Measurements from ENCODE around the gene SAA2. TPM values are rescaled to one million over a fixed set of nuclear protein-coding genes. Genes with fewer than 3 reads are reported as not detected.

Gene SAA2
- not detected in 2 replicates for total RNA-seq

DNA sequence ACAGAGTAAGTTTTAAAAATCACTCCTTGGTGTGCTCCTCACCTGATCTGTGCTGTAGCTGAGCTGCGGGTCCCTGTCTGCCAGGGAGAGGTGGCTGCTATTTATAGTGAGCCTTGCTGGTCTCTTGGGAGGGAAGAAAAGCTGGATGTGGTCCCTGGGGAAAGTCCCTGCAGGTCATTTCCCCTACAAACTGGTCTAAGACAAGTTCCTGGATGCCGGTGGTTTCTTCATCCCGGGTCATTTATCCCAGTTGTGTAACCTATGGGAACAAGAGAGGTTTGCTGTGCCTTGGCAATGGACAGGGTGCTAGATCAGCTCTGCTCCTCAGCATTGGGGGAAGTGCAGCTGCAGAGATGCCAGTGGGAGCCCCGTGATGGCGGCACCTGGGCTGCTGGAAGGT is at the start of gene SAA2:
Gene SAA2 (minus strand): TSS at position 108 of the 400 bp plus-strand sequence. CDS start 657 bp downstream, outside the sequence.

GRCh38 chr11:18265949-18266348 is 17.5 kb upstream of the SAA2 start, which contains the start of gene SAA1:
Gene SAA1, plus strand, starts transcription at chr11:18266264. Its CDS starts 624 bp downstream, at chr11:18266888.

DNA sequence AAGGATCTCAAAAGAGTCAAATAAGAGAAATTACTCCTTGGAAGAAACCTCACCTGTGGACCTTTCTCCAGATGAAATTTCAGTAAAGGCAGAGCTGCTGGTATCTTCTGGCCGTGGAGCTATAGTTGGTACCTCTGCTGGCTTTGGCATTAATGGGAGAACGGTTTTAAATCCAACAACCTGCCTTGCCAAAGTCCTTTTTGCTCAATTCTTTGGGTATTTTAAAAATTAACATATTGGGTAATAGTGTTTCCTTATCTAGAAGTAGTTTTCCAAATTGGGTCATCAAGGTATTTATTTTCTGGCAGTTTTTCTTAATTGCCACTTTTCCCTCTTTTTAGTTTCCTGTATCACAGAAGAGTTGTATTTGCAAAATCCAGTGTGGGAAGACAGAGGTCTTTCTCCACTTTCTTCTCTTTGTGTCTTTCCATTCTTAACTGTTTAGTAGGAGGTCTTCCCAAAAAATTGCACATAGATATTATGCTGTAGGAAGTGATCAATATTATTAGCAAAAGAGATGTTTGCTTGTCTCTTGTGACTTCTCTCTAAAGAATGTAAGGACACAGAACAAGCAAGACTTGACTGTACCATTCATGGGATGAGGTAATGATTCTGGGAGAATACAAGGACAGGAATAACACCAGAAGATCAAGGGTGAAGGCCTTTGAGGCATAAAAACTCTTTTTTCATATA is 11.7 kb downstream of the SAA2 start, which contains the start of gene SAA4:
Gene SAA4 (minus strand): TSS at position 139 of the 693 bp plus-strand sequence. CDS start 876 bp downstream, outside the sequence.

Small RNAs within 50 kb of the gene (small RNA-seq; reads per million reads assigned to genes)
- gene RNA5SP333 (not detected), gene RNA5SP334 (not detected)

Other genes with a start within 250 kb of the SAA2 start
- gene SERGEF, start 235.6 kb downstream of the SAA2 start, total RNA-seq = 22.7 and 27.3 TPM in 2 replicates
- under 0.01 TPM in 2 replicates for gene TPH1, start 202.4 kb downstream of the SAA2 start, total RNA-seq
- 8.0 and 8.9 TPM in 2 replicates for gene SAAL1, start 142.6 kb downstream of the SAA2 start, total RNA-seq
- not detected in 2 replicates for gene MRGPRX3, start 116.1 kb downstream of the SAA2 start, total RNA-seq
- gene MRGPRX4, start 75.8 kb downstream of the SAA2 start, total RNA-seq = not detected in 2 replicates
- gene SAA4, start 11.9 kb downstream of the SAA2 start, total RNA-seq = not detected in 2 replicates
- not detected in 2 replicates for gene SAA1, start 17.6 kb upstream of the SAA2 start, total RNA-seq
- gene HPS5, start 73.5 kb upstream of the SAA2 start, total RNA-seq = 42.3 and 49.2 TPM in 2 replicates
- gene GTF2H1, start 73.9 kb upstream of the SAA2 start, total RNA-seq = 109 and 116 TPM in 2 replicates
- 1,015 and 1,209 TPM in 2 replicates for gene LDHA, start 145.9 kb upstream of the SAA2 start, total RNA-seq
- 0.16 TPM in 1 of 2 replicates, not detected in the other for gene LDHC, start 163.7 kb upstream of the SAA2 start, total RNA-seq
- not detected in 2 replicates for gene LDHAL6A, start 207.2 kb upstream of the SAA2 start, total RNA-seq